PC-9 (cell line): Measurements from ENCODE around the gene ARHGAP6. TPM values are rescaled to one million over a fixed set of nuclear protein-coding genes. Genes with fewer than 3 reads are reported as not detected.

Experiments used
- BruUV-seq: library from RNA; stranded (reverse); fragments of 400-500 nt; replicated peaks from 2 replicates; lab custom pipeline; 2021; lab: Mats Ljungman, UMichigan
- CTCF ChIA-PET: fragments of 300-600 bp; sonication (Branson Sonifier 250); formaldehyde crosslinking; loops from one replicate; lab custom pipeline; 2022; ENCODE audit warnings: antibody characterized with exemption; lab: Charles Lee
- POLR2A ChIA-PET: fragments of 300-600 bp; sonication (Branson Sonifier 250); formaldehyde crosslinking; loops from one replicate; lab custom pipeline; 2022; ENCODE audit warnings: antibody characterized with exemption; ENCODE audit not compliant: unreplicated experiment; lab: Charles Lee
- DNase-seq, 2 experiments: peaks; one replicate each; pipeline versions ENCODE4 v3.0.0 to v3.0.0-alpha.2; 2015 to 2022; ENCODE audit warnings: mixed read lengths in 1 of 2
- H2AFZ ChIP-seq: fragments of 200-600 bp; sonication (generic); 2 replicates; pipeline ENCODE4 v1.8.1; 2017; ENCODE audit warnings: antibody characterized with exemption
- H3F3A ChIP-seq: fragments of 200-600 bp; sonication (generic); 2 replicates; pipeline ENCODE4 v1.8.1; 2017; ENCODE audit warnings: antibody characterized with exemption, mild to moderate bottlenecking, low read depth; ENCODE audit not compliant: insufficient read depth
- H3K27ac ChIP-seq: fragments of 200-600 bp; sonication (generic); 2 replicates; pipeline ENCODE4 v1.6.1; 2016; ENCODE audit warnings: mixed run types
- H3K27me3 ChIP-seq: fragments of 200-600 bp; sonication (generic); 2 replicates; pipeline ENCODE4 v1.6.1; 2016; ENCODE audit warnings: low read depth, mixed run types; ENCODE audit not compliant: insufficient read depth
- H3K36me3 ChIP-seq: fragments of 200-600 bp; sonication (generic); 2 replicates; pipeline ENCODE4 v1.6.1; 2016; ENCODE audit warnings: low read depth, mixed run types
- H3K4me1 ChIP-seq: fragments of 200-600 bp; sonication (generic); replicated peaks from 2 replicates; pipeline ENCODE4 v1.6.1; 2016; ENCODE audit warnings: mixed run types; ENCODE audit not compliant: insufficient read depth
- H3K4me2 ChIP-seq: fragments of 200-600 bp; sonication (generic); 2 replicates; pipeline ENCODE4 v1.6.1; 2017; ENCODE audit warnings: mixed run types
- H3K4me3 ChIP-seq: fragments of 200-600 bp; sonication (generic); 2 replicates; pipeline ENCODE4 v1.6.1; 2016; ENCODE audit warnings: mixed run types
- H3K79me2 ChIP-seq: fragments of 200-600 bp; sonication (generic); 2 replicates; pipeline ENCODE4 v1.6.1; 2017; ENCODE audit warnings: low read depth, mixed run types
- H3K9me2 ChIP-seq: fragments of 200-600 bp; sonication (generic); 2 replicates; pipeline ENCODE4 v1.8.1; 2017; ENCODE audit warnings: mild to moderate bottlenecking; ENCODE audit not compliant: insufficient read depth
- H3K9me3 ChIP-seq: fragments of 200-600 bp; sonication (generic); 2 replicates; pipeline ENCODE4 v1.8.1; 2016; ENCODE audit warnings: low read depth; ENCODE audit not compliant: insufficient read depth
- H4K20me1 ChIP-seq: fragments of 200-600 bp; sonication (generic); 2 replicates; pipeline ENCODE4 v1.8.1; 2017; ENCODE audit not compliant: insufficient read depth
- CTCF ChIP-seq: fragments of 200-600 bp; sonication (generic); conservative IDR thresholded peaks from 2 replicates; pipeline ENCODE4 v1.6.1; 2017; ENCODE audit warnings: mixed run types, antibody characterized with exemption, mild to moderate bottlenecking, moderate library complexity
- EZH2 ChIP-seq: fragments of 200-600 bp; sonication (generic); IDR thresholded peaks from 2 replicates; pipeline ENCODE4 v1.8.0; 2017; ENCODE audit warnings: antibody characterized with exemption, low read depth
- intact Hi-C: fragments of 100-400 bp; cut with micrococcal nuclease; formaldehyde crosslinking; loops from one replicate; pipeline ENCODE4 v1.10.0; 2022; ENCODE audit not compliant: unreplicated experiment
- total RNA-seq: library from RNA; stranded (reverse); gene quantifications from 2 replicates; pipeline ENCODE4 v1.2.3, GENCODE V29; 2021

Gene ARHGAP6
- total RNA-seq, 1 experiment from 2014 or later: not detected

GRCh38 chrX:11331788-11332187 lies 333.9 kb downstream of the ARHGAP6 start:
- no peaks in the 10 kb centered on the region for H3K36me3 ChIP-seq
- no TSS peak for BruUV-seq
- CTCF ChIA-PET: no interaction called here
- intact Hi-C loops: no loop called here
- no peaks in the 10 kb centered on the region for H3K9me3 ChIP-seq
- H2AFZ ChIP-seq: no peak overlapping the region
- POLR2A ChIA-PET: no interaction called here
- H3K4me1 ChIP-seq: no peaks in the 10 kb centered on the region
- H3K79me2 ChIP-seq: no peaks in the 10 kb centered on the region
- no peaks in the 10 kb centered on the region for H3K27me3 ChIP-seq
- no peak for TF ChIP-seq EZH2
- H3F3A ChIP-seq: no peaks in the 10 kb centered on the region
- H3K9me2 ChIP-seq: no peaks in the 10 kb centered on the region
- H4K20me1 ChIP-seq: no peaks in the 10 kb centered on the region
- H3K27ac ChIP-seq: no peak overlapping the region
- DNase-seq: no peak
- no peak overlapping the region for H3K4me2 ChIP-seq
- H3K4me3 ChIP-seq: no peak overlapping the region

GRCh38 chrX:11329021-11329420 lies 336.7 kb downstream of the ARHGAP6 start:
- intact Hi-C loops: no loop called here
- CTCF ChIA-PET: no interaction called here
- Histone ChIP-seq H3K4me3 (no peak overlapping the region), H3K9me2 (no peaks in the 10 kb centered on the region), H4K20me1 (no peaks in the 10 kb centered on the region), H2AFZ (no peak overlapping the region), H3K79me2 (no peaks in the 10 kb centered on the region), H3K4me1 (no peaks in the 10 kb centered on the region), H3K4me2 (no peak overlapping the region), H3K27me3 (no peaks in the 10 kb centered on the region), H3K36me3 (no peaks in the 10 kb centered on the region), H3K27ac (no peak overlapping the region), H3K9me3 (no peaks in the 10 kb centered on the region), H3F3A (no peaks in the 10 kb centered on the region)
- BruUV-seq: no TSS peak
- POLR2A ChIA-PET: no interaction called here
- TF ChIP-seq EZH2: no peak
- TF ChIP-seq CTCF: no peak
- no peak for DNase-seq

- CTCF ChIA-PET: no interaction called here
- BruUV-seq: no TSS peak
- Histone ChIP-seq H3K4me3 (no peak overlapping the region), H3K9me2 (no peaks in the 10 kb centered on the region), H3F3A (no peaks in the 10 kb centered on the region), H3K4me2 (no peak overlapping the region), H4K20me1 (no peaks in the 10 kb centered on the region), H3K27ac (no peak overlapping the region), H2AFZ (no peak overlapping the region), H3K79me2 (no peaks in the 10 kb centered on the region), H3K27me3 (no peaks in the 10 kb centered on the region), H3K9me3 (no peaks in the 10 kb centered on the region), H3K4me1 (no peaks in the 10 kb centered on the region), H3K36me3 (no peaks in the 10 kb centered on the region)
- TF ChIP-seq CTCF (no peak), EZH2 (no peak)
- no peak for DNase-seq
- intact Hi-C loops: no loop called here
- POLR2A ChIA-PET: no interaction called here
Observed at GRCh38 chrX:11328134-11328533, 337.6 kb downstream of the ARHGAP6 start.

DNA sequence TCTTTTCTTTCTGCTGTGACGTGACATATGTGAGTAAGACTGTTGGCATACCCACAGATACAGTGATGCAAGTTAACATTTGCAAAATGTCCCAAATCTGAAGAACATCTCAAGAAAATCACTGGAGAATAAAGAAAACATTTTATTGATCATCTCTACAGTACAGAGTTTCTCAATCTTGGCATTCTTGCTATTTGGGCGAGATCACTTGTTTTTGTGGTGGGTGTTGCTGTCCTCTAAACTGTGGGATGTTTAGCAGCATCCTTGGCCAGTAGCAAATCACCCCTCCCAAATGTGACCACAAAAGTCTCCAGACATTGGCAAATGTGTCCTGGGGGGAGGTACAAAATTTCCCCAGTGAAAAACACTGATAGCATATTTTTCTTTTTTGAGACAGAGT lies 343.7 kb downstream of the ARHGAP6 start:
- Histone ChIP-seq H3K36me3 (no peaks in the 10 kb centered on the region), H3K4me3 (no peak overlapping the region), H3K79me2 (no peaks in the 10 kb centered on the region), H3K9me3 (no peaks in the 10 kb centered on the region), H3K9me2 (no peaks in the 10 kb centered on the region), H2AFZ (no peak overlapping the region), H3K27me3 (0 out of 2 replicates have a peak, but pooled peaks cover 2% of the 10 kb centered on the region), H4K20me1 (no peaks in the 10 kb centered on the region), H3K4me2 (no peak overlapping the region), H3K4me1 (no peaks in the 10 kb centered on the region), H3K27ac (no peak overlapping the region), H3F3A (no peaks in the 10 kb centered on the region)
- DNase-seq: no peak
- no TSS peak for BruUV-seq
- CTCF ChIA-PET: no interaction called here
- TF ChIP-seq CTCF (no peak), EZH2 (no peak)
- POLR2A ChIA-PET: no interaction called here
- intact Hi-C loops: no loop called here
